GM12878 (cell line): ENCODE results near the gene PPIA. TPM values are rescaled to one million over a fixed set of nuclear protein-coding genes. Genes with fewer than 3 reads are reported as not detected.

ENCODE experiments used
- ATAC-seq: fragments of 200-7000 bp; cut with Tn5 transposase; 3 replicates; pipeline ENCODE4 v1.9.1; 2020; ENCODE audit warnings: mild to moderate bottlenecking, moderate library complexity
- BruUV-seq: library from RNA; stranded (reverse); fragments of 400-500 nt; replicated peaks from 2 replicates; lab custom pipeline; 2021; lab: Mats Ljungman, UMichigan
- CTCF ChIA-PET: fragments of 300-600 bp; sonication (Branson Sonifier 250); formaldehyde crosslinking; extraction: SDS; loops from one replicate; lab custom pipeline; 2021; ENCODE audit warnings: inconsistent platforms; lab: Yijun Ruan, JAX
- POLR2A ChIA-PET: fragments of 350-600 bp; formaldehyde crosslinking; extraction: SDS; loops from one replicate; lab custom pipeline; 2021; ENCODE audit warnings: inconsistent platforms; lab: Charles Lee
- RAD21 ChIA-PET: fragments of 300-600 bp; sonication (Branson Sonifier 250); formaldehyde crosslinking; loops from one replicate; lab custom pipeline; 2023; ENCODE audit warnings: antibody characterized with exemption; ENCODE audit not compliant: unreplicated experiment; lab: Charles Lee
- SMC1A ChIA-PET: fragments of 300-600 bp; sonication (Branson Sonifier 250); formaldehyde crosslinking; loops from one replicate; lab custom pipeline; 2023; ENCODE audit not compliant: unreplicated experiment, uncharacterized antibody; lab: Charles Lee
- DNase-seq: peaks from one replicate; pipeline ENCODE4 v3.0.0-alpha.2; 2011; ENCODE audit warnings: low read depth, low spot score
- FAIRE-seq: peaks from 3 replicates; lab custom pipeline; 2011; peaks lifted over from hg19 to GRCh38; lab: Jason Lieb, UNC
- H2AFZ ChIP-seq: 2 replicates; pipeline ENCODE4 v1.6.0; 2011; ENCODE audit warnings: low read depth, low read length, control low read depth; ENCODE audit not compliant: control insufficient read depth
- H3K27ac ChIP-seq: 2 replicates; pipeline ENCODE4 v1.5.1; 2011; ENCODE audit warnings: control low read depth; ENCODE audit not compliant: control insufficient read depth, insufficient read depth
- H3K27me3 ChIP-seq, 2 experiments: replicated peaks in 1 of 2; 2 replicates each; pipeline versions ENCODE4 v1.6.0 to v1.6.1; 2011; ENCODE audit warnings: low read length in 1 of 2; ENCODE audit not compliant: control insufficient read depth in 2 of 2, insufficient read depth in 2 of 2
- H3K36me3 ChIP-seq, 2 experiments: 2 replicates each; pipeline ENCODE4 v1.5.1; 2011; ENCODE audit warnings: low read length in 1 of 2; ENCODE audit not compliant: control insufficient read depth in 2 of 2, insufficient read depth in 2 of 2
- H3K4me1 ChIP-seq: 2 replicates; pipeline ENCODE4 v1.6.1; 2011; ENCODE audit warnings: mild to moderate bottlenecking, low read length, moderate library complexity, mixed read lengths; ENCODE audit not compliant: control insufficient read depth, insufficient read depth
- H3K4me2 ChIP-seq: 2 replicates; pipeline ENCODE4 v1.6.0; 2011; ENCODE audit warnings: control low read depth; ENCODE audit not compliant: control insufficient read depth, insufficient read depth
- H3K4me3 ChIP-seq: fragments of 200-600 bp; sonication (generic); 2 replicates; pipeline ENCODE4 v1.5.1; 2016
- H3K79me2 ChIP-seq: 2 replicates; pipeline ENCODE4 v1.6.0; 2011; ENCODE audit warnings: low read length; ENCODE audit not compliant: control insufficient read depth, insufficient read depth
- H3K9ac ChIP-seq: 2 replicates; pipeline ENCODE4 v1.8.0; 2011; ENCODE audit warnings: low read length, control low read depth, mixed read lengths; ENCODE audit not compliant: control insufficient read depth, insufficient read depth
- H3K9me3 ChIP-seq: replicated peaks from 3 replicates; pipeline ENCODE4 v1.5.1; 2011; ENCODE audit warnings: mild to moderate bottlenecking, low read length; ENCODE audit not compliant: control insufficient read depth, insufficient read depth
- H4K20me1 ChIP-seq: 2 replicates; pipeline ENCODE4 v1.6.0; 2011; ENCODE audit not compliant: control insufficient read depth, insufficient read depth
- BACH1 ChIP-seq: fragments of 450-650 bp; IDR thresholded peaks from 2 replicates; pipeline ENCODE4 v1.6.1; 2017; ENCODE audit warnings: mild to moderate bottlenecking, borderline replicate concordance
- BCL11A ChIP-seq: IDR thresholded peaks from 2 replicates; pipeline ENCODE4 v1.6.1; 2011; ENCODE audit warnings: low read depth, low read length
- CBX5 ChIP-seq: sonication (generic); IDR thresholded peaks from 2 replicates; pipeline ENCODE4 v1.6.1; 2016; ENCODE audit warnings: low read depth, moderate library complexity, mild to moderate bottlenecking, inconsistent platforms
- HDGF ChIP-seq: fragments of 450-650 bp; IDR thresholded peaks from 2 replicates; pipeline ENCODE4 v1.6.1; 2016; ENCODE audit warnings: antibody characterized with exemption
- PAX5 ChIP-seq: IDR thresholded peaks from 2 replicates; pipeline ENCODE4 v1.6.1; 2011; ENCODE audit warnings: low read depth, low read length, borderline replicate concordance
- PBX3 ChIP-seq: IDR thresholded peaks from 2 replicates; pipeline ENCODE4 v1.6.1; 2011; ENCODE audit warnings: mild to moderate bottlenecking, low read depth, low read length, moderate library complexity; ENCODE audit not compliant: insufficient replicate concordance
- SMAD1 ChIP-seq: fragments of 450-650 bp; IDR thresholded peaks from 2 replicates; pipeline ENCODE4 v1.6.1; 2018; ENCODE audit warnings: mild to moderate bottlenecking, low read depth; ENCODE audit not compliant: partially characterized antibody
- SREBF2 ChIP-seq: IDR thresholded peaks from 2 replicates; pipeline ENCODE4 v1.6.1; 2012; ENCODE audit warnings: mild to moderate bottlenecking, low read length
- TAF1 ChIP-seq: IDR thresholded peaks from 2 replicates; pipeline ENCODE4 v1.6.1; 2011; ENCODE audit warnings: mild to moderate bottlenecking, low read depth, low read length, borderline replicate concordance
- YY1 ChIP-seq: IDR thresholded peaks from 2 replicates; pipeline ENCODE4 v1.6.1; 2011; ENCODE audit warnings: low read depth, mild to moderate bottlenecking, low read length
- ZZZ3 ChIP-seq: IDR thresholded peaks from 2 replicates; pipeline ENCODE4 v1.6.1; 2011; ENCODE audit warnings: low read depth; ENCODE audit not compliant: control insufficient read depth, insufficient read length
- WGBS: methylation state at CpG from one replicate; pipeline ENCODE4 v1.1.6; 2016; ENCODE audit warnings: low lambda C conversion rate; ENCODE audit not compliant: insufficient replicate concordance, insufficient coverage; ENCODE audit errors: missing lambda C conversion rate; 5-methylcytosine and 5-hydroxymethylcytosine counted together
- in situ Hi-C: fragments of 300-500 bp; cut with MboI; formaldehyde crosslinking; loops from 9 replicates; pipeline ENCODE4 v1.14.3; 2018; ENCODE audit warnings: mixed read lengths
- intact Hi-C: fragments of 100-400 bp; cut with micrococcal nuclease; formaldehyde crosslinking; loops from one replicate; pipeline ENCODE4 v1.14.2; 2022; ENCODE audit not compliant: unreplicated experiment
- polyA plus RNA-seq, 11 experiments: library from polyadenylated mRNA; depleted of rRNA in 4 of 11; unstranded in 6 of 11; stranded (reverse) in 5 of 11; fragments of >200 nt; fragmentation: Nextera tagmentation in 4 of 11; fragmentation: Illumina TruSeq in 1 of 11; extraction: Ambion mirVana in 4 of 11; extraction: Trizol in 1 of 11; gene quantifications; 1 replicate in 1 of 11; 2 replicates in 10 of 11; pipeline versions ENCODE4 v1.2.1 to v1.2.3, GENCODE V29; 2011 to 2016; ENCODE audit warnings: inconsistent platforms in 2 of 11, missing spikeins in 2 of 11, low read depth in 1 of 11
- total RNA-seq, 4 experiments: library from RNA; depleted of rRNA in 3 of 4; stranded (reverse); fragments of >200 nt in 3 of 4; fragmentation: Illumina TruSeq in 1 of 4; extraction: Trizol in 1 of 4; gene quantifications; 2 replicates each; pipeline versions ENCODE4 v1.2.1 to v1.2.3, GENCODE V29; 2013 to 2021
- TF ChIP-seq, protein P1 (sequence below): IDR thresholded peaks from 2 replicates; pipeline ENCODE4 v1.6.1; 2012; ENCODE audit warnings: low read depth, low read length, improper control_type of control experiment
- TF ChIP-seq, protein P2 (sequence below): fragments of 450-650 bp; IDR thresholded peaks from 2 replicates; pipeline ENCODE4 v1.6.1; 2017; ENCODE audit warnings: mild to moderate bottlenecking, low read depth, inconsistent platforms; ENCODE audit not compliant: poor library complexity, severe bottlenecking

PPIA gene
- total and polyA plus RNA-seq, 10 of the 15 experiments (the other 5 are each of a cell fraction or from before 2014, with no cell fraction given): 2,712 to 7,982 (median 5,027) TPM

DNA sequence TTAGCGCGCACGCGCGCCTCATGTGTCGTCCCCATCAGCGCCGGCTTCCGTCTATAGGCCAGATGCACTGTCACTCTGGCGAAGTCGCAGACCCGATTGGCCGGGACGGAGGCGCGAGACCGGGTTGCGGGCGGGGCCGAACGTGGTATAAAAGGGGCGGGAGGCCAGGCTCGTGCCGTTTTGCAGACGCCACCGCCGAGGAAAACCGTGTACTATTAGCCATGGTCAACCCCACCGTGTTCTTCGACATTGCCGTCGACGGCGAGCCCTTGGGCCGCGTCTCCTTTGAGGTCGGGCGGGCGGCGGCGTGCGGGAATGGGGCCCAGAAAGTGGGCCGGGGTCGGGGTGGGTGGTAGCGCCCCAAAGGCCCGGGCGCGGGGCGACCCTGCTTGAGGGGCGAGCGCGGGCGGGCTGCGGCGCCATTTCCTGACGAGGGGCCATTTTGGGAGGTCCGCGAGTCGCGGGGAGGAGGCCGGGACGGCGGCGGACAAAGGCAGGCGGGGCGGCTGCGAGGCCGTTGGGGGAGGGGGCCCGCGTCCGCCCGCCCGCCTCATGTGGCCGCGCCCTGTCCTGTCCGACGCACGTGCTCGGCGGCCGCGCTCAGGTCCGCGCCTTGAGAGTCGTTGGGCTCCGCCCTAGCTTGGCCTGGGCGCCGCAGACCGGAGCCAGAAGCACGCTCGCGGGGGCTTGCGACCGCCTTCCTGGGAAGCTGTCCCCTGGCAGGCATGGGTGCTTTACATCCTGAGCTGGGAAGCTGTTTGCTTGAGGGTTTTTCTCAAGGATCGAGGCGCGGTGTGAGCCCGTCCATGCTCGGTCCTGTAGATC is at the start of gene PPIA (continued):
- TF ChIP-seq PBX3 (peak; percentile 100), SMAD1 (peak; percentile 89)

DNA sequence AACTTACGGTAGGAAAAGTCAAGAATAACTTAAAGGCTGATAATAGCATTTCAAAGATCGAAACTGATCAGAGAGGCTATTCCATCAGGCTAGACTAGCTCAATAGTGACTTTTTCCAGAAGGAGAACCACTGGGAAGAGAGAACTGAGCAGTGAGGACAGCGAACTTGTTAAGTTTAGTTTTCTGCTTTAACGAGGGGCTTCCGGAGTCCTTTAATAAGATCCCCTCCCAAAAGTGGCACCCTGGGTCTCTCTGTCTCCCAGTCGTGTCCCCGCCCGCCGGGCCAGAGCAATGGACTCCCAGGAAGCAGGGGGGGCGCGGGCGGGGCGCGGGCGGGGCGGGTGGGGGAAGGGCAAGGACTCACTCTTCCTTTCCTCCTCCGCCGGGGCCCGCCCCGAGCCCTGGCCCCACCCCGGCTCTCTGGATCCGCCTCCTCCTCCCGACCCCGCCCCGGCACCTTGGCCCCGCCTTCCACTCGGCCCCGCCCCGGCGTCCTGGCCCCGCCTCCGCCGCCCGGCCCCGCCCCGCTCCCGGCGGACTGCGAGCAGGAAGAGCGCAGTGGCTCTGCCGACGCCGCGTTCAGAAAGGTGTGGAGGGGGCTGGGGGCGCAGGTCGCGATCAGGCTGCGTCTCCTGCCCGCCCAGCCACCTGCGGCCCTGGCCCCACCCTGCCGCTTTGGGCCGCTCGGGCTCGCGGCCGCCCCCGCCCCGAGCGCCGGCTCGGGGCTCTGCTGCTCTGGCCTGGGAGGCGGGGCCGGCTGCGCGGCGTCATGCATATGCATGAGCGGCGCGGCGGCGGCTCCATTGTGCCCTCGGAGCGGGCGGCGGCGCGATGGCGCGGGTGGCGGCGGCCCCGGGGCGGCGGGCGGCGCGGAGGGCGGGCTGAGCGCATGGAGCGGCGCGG is 48.2 kb upstream of the PPIA start, which contains the start of gene ZMIZ2:
TSS of gene ZMIZ2 (plus strand) at position 803 of the 903 bp plus-strand sequence. CDS start 7,403 bp downstream, outside the sequence.
- Histone ChIP-seq H3K79me2 (peaks cover 47% of the 10 kb centered on the region), H3K4me2 (peak within 1 kb of the TSS; percentile 85), H2AFZ (peak within 1 kb of the TSS; percentile 93), H3K9me3 (no peaks in the 10 kb centered on the region), H3K9ac (peak within 1 kb of the TSS; percentile 76), H4K20me1 (no peaks in the 10 kb centered on the region), H3K4me3 (peak within 1 kb of the TSS; percentile 92), H3K27me3 (no peaks in the 10 kb centered on the region), H3K4me1 (peaks cover 17% of the 10 kb centered on the region), H3K27ac (peak within 1 kb of the TSS; percentile 92), H3K36me3 (peaks cover 0 to 7% of the 10 kb centered on the region in 2 experiments; a peak in 2 of 4 replicates)
- ChIA-PET POLR2A (interaction anchor here (0.6 to 5.1 kb wide), 15 partner anchors 10 to 141 kb away, joined by 3 to 55 read pairs (median 5); partner anchors contain the start of genes H2AZ2 and OGDH), SMC1A (interaction anchor here (1.0 to 5.4 kb wide), 8 partner anchors 13 to 166 kb away, joined by 3 to 79 read pairs (median 4); partner anchors contain the start of gene TMED4), CTCF (interaction anchor here (0.7 to 4.1 kb wide), 4 partner anchors 90 to 160 kb away, joined by 3 to 23 read pairs (median 7); partner anchors contain the start of gene H2AZ2), RAD21 (interaction anchor here (0.7 to 6.6 kb wide), 5 partner anchors 9 to 119 kb away, joined by 3 to 107 read pairs (median 4); no protein-coding TSS in a partner anchor)
- DNase-seq: no peak
- intact Hi-C loops (no loop called here), in situ Hi-C loops (no loop called here)
- FAIRE-seq: no peak
- peak; percentile 63 for ATAC-seq
- BruUV-seq: no TSS peak
- under 1% methylated on average over 55 of the region's 92 CpGs for WGBS
- TF ChIP-seq HDGF (no peak), BCL11A (no peak), CBX5 (no peak), SREBF2 (no peak), TAF1 (peak; percentile 54), BACH1 (peak; percentile 62), ZZZ3 (no peak), YY1 (peak; percentile 90), PAX5 (no peak)
- TF ChIP-seq, protein P1, sequence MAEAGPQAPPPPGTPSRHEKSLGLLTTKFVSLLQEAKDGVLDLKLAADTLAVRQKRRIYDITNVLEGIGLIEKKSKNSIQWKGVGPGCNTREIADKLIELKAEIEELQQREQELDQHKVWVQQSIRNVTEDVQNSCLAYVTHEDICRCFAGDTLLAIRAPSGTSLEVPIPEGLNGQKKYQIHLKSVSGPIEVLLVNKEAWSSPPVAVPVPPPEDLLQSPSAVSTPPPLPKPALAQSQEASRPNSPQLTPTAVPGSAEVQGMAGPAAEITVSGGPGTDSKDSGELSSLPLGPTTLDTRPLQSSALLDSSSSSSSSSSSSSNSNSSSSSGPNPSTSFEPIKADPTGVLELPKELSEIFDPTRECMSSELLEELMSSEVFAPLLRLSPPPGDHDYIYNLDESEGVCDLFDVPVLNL: no peak
- TF ChIP-seq, protein P2, sequence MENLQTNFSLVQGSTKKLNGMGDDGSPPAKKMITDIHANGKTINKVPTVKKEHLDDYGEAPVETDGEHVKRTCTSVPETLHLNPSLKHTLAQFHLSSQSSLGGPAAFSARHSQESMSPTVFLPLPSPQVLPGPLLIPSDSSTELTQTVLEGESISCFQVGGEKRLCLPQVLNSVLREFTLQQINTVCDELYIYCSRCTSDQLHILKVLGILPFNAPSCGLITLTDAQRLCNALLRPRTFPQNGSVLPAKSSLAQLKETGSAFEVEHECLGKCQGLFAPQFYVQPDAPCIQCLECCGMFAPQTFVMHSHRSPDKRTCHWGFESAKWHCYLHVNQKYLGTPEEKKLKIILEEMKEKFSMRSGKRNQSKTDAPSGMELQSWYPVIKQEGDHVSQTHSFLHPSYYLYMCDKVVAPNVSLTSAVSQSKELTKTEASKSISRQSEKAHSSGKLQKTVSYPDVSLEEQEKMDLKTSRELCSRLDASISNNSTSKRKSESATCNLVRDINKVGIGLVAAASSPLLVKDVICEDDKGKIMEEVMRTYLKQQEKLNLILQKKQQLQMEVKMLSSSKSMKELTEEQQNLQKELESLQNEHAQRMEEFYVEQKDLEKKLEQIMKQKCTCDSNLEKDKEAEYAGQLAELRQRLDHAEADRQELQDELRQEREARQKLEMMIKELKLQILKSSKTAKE: no peak
